Chondrocyte (in vitro differentiated cells): ENCODE results near the gene C1QL4. TPM values are rescaled to one million over a fixed set of nuclear protein-coding genes. Genes with fewer than 3 reads are reported as not detected.
"Not testable (repeated sequence)": the region's sequence is repeated elsewhere in the genome, so short reads cannot be mapped to it uniquely, and the experiment has no call there.

ENCODE experiments used
- DNase-seq: peaks from one replicate; pipeline ENCODE4 v3.0.0; 2021; ENCODE audit warnings: mixed read lengths, low spot score
- H3K27ac Mint-ChIP-seq: one replicate; pipeline ENCODE4 v1.8.0; 2021; ENCODE audit warnings: mild to moderate bottlenecking, moderate library complexity, mixed read lengths; ENCODE audit not compliant: unreplicated experiment
- H3K27me3 Mint-ChIP-seq: 2 replicates; pipeline ENCODE4 v1.8.0; 2021; ENCODE audit warnings: low read depth, mixed read lengths
- H3K36me3 Mint-ChIP-seq: 2 replicates; pipeline ENCODE4 v1.8.0; 2021; ENCODE audit warnings: low read depth, mixed read lengths
- H3K4me1 Mint-ChIP-seq: 2 replicates; pipeline ENCODE4 v1.8.0; 2021; ENCODE audit warnings: low read depth, mild to moderate bottlenecking, mixed read lengths
- H3K4me3 Mint-ChIP-seq: one replicate; pipeline ENCODE4 v1.8.0; 2021; ENCODE audit warnings: mild to moderate bottlenecking, moderate library complexity, mixed read lengths; ENCODE audit not compliant: unreplicated experiment
- H3K9me3 Mint-ChIP-seq: 2 replicates; pipeline ENCODE4 v1.8.0; 2021; ENCODE audit warnings: low read depth, mixed read lengths
- CTCF ChIP-seq: fragments of 200-600 bp; sonication (generic); IDR thresholded peaks from 2 replicates; pipeline ENCODE4 v1.5.0; 2021; ENCODE audit warnings: antibody characterized with exemption, mild to moderate bottlenecking, moderate library complexity
- total RNA-seq: library from RNA; stranded (reverse); gene quantifications from 3 replicates; pipeline ENCODE4 v1.2.1, GENCODE V29; 2021

C1QL4 gene
- total RNA-seq, 1 donor from 2014 or later: 0.60 TPM

DNA sequence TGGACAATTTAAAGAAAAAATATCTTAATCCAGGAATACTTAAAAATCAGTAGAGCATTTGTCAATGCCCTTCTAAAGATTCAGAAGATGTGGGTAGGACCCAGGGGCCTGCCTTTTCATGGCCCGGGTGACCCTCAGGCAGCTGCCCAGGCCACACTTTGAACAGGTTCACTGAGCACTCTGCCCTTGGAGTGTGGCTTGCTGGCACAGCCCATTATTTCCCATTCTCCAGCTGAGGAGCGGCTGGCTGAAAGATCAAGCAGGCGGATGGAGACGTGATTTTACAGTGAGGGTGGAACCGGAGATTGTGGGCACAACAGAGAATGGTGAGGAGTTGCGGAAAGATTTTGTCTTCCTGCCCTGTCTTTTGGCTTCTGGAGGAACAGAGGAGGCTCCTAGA, 49.1 kb downstream of the C1QL4 start:
- no peak for TF ChIP-seq CTCF
- DNase-seq: peak; percentile 27
- Mint-ChIP-seq H3K36me3 (peaks cover 2% of the 10 kb centered on the region), H3K4me1 (peaks cover 3% of the 10 kb centered on the region), H3K27ac (no peak overlapping the region), H3K27me3 (peaks cover 15% of the 10 kb centered on the region), H3K4me3 (no peak overlapping the region), H3K9me3 (peaks cover 3% of the 10 kb centered on the region)

- TF ChIP-seq CTCF: no peak
- no peak overlapping the region for H3K4me3 Mint-ChIP-seq
These were observed 52.3 kb downstream of the C1QL4 start for GRCh38 chr12:49284672-49285071.

DNA sequence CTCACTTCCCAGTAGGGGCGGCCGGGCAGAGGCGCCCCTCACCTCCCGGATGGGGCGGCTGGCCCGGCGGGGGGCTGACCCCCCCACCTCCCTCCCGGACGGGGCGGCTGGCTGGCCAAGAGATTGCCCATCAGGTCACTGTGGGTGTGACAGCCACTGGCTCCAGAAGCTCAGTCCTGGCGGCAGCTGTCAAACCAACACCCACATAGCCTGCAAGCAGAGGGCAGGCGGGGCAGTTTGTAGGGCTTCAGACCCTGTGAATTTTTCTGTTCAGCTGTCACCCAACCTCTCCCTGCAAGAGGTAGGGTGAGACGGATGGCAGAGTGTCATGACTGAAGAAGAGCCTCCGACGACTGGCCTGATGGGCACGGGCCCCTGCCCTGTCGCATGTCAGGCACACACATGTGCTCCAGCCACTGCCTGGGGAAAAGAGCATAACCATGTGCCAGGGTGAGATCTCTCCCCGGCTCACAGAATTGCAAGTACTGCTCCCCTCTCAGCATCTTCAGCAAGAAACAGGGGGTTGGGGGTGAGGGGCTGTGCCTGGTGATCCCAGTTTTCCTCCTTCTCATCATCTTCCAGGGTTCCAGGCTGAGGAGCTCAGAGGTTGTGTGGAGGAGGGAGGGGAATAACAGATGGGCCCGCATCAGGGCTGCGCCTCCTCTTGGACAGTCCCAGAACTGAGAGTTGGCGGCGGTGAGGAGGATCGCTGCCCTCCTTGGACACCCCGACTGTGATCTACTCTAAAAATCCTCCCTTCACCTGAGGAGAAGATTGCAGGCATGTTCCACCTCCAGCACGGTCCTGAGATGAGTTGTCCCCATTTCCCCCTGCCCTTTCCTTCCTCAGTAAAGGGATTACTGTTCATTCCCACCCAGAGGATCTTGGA, 53.2 kb downstream of the C1QL4 start:
- H3K36me3 Mint-ChIP-seq: peaks cover 2% of the 10 kb centered on the region
- peaks cover 13% of the 10 kb centered on the region for H3K27me3 Mint-ChIP-seq
- H3K4me3 Mint-ChIP-seq: no peak overlapping the region
- peaks cover 13% of the 10 kb centered on the region for H3K4me1 Mint-ChIP-seq
- H3K9me3 Mint-ChIP-seq: peaks cover 3% of the 10 kb centered on the region
- DNase-seq: no peak
- no peak overlapping the region for H3K27ac Mint-ChIP-seq
- peak; percentile 33 for TF ChIP-seq CTCF

More at GRCh38 chr12:49284672-49285071, 52.3 kb downstream of the C1QL4 start:
- DNase-seq: no peak
- H3K9me3 Mint-ChIP-seq: peaks cover 3% of the 10 kb centered on the region
- H3K36me3 Mint-ChIP-seq: peaks cover 2% of the 10 kb centered on the region
- H3K4me1 Mint-ChIP-seq: peaks cover 9% of the 10 kb centered on the region
- H3K27me3 Mint-ChIP-seq: peaks cover 13% of the 10 kb centered on the region
- H3K27ac Mint-ChIP-seq: no peak overlapping the region

DNA sequence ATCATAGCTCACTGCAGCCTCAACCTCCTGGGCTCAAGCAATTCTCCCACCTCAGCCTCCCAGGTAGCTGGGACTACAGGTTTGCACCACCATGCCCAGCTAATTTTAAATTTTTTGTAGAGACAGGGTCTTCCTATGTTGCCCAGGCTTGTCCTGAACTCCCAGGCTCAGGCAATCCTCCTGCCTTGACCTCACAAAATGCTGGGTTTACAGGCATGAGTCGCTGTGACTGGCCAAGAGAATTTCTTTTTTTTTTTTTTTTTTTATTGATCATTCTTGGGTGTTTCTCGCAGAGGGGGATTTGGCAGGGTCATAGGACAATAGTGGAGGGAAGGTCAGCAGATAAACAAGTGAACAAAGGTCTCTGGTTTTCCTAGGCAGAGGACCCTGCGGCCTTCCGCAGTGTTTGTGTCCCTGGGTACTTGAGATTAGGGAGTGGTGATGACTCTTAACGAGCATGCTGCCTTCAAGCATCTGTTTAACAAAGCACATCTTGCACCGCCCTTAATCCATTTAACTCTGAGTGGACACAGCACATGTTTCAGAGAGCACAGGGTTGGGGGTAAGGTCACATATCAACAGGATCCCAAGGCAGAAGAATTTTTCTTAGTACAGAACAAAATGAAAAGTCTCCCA, 54.1 kb downstream of the C1QL4 start:
- Mint-ChIP-seq H3K27me3 (peaks cover 11% of the 10 kb centered on the region), H3K4me1 (peaks cover 11% of the 10 kb centered on the region)
- H3K27ac Mint-ChIP-seq, DNase-seq, H3K9me3 Mint-ChIP-seq, H3K4me3 Mint-ChIP-seq, H3K36me3 Mint-ChIP-seq: not testable (repeated sequence)

Other genes with a start within 250 kb of the C1QL4 start
- gene DHH, start 242.4 kb downstream of the C1QL4 start, total RNA-seq: 0.07 TPM in 1 of 3 replicates, not detected in the others
- 37.0 to 47.3 TPM (median 46.9 TPM) in 3 replicates for gene LMBR1L, start 226.3 kb downstream of the C1QL4 start, total RNA-seq
- gene TUBA1B, start 205.8 kb downstream of the C1QL4 start, total RNA-seq: 544 to 857 TPM (median 551 TPM) in 3 replicates
- 431 to 551 TPM (median 437 TPM) in 3 replicates for gene TUBA1A, start 148.1 kb downstream of the C1QL4 start, total RNA-seq
- 171 to 200 TPM (median 176 TPM) in 3 replicates for gene TUBA1C, start 72.1 kb downstream of the C1QL4 start, total RNA-seq
- not detected in 3 replicates for gene PRPH, start 42.0 kb downstream of the C1QL4 start, total RNA-seq
- 4.0 to 6.5 TPM (median 6.2 TPM) in 3 replicates for gene TROAP, start 13.9 kb downstream of the C1QL4 start, total RNA-seq
- gene DNAJC22, start 9.7 kb upstream of the C1QL4 start, total RNA-seq: 0.36 to 1.1 TPM (median 0.50 TPM) in 3 replicates
- 24.1 to 26.2 TPM (median 24.2 TPM) in 3 replicates for gene SPATS2, start 30.3 kb upstream of the C1QL4 start, total RNA-seq
- gene KCNH3, start 201.8 kb upstream of the C1QL4 start, total RNA-seq: 0.10 to 0.27 TPM in 2 of 3 replicates, not detected in the other
- gene MCRS1, start 231.0 kb upstream of the C1QL4 start, total RNA-seq: 44.9 to 55.9 TPM (median 47.2 TPM) in 3 replicates